Regular cardiac myocyte (primary cell): ENCODE measurements around the gene NIPAL1. TPM values are rescaled to one million over a fixed set of nuclear protein-coding genes. Genes with fewer than 3 reads are reported as not detected.

Experiments
- total RNA-seq: library from RNA; depleted of rRNA; stranded (reverse); fragments of >200 nt; gene quantifications from 2 replicates; pipeline ENCODE4 v1.2.3, GENCODE V29; 2014

NIPAL1 gene
- total RNA-seq: 1.4 and 2.9 TPM in 2 replicates

GRCh38 chr4:48016141-48017107 is at the start of gene NIPAL1, which contains the start of gene CNGA1:
Gene NIPAL1, plus strand, starts transcription at chr4:48016772. Its CDS starts 68 bp downstream, at chr4:48016840.
Gene CNGA1, minus strand, starts transcription at chr4:48016681. Its CDS starts 63,992 bp downstream, at chr4:47952689.

Other genes starting within 250 kb of the NIPAL1 start
- 0.58 and 0.85 TPM in 2 replicates for gene CORIN, start 178.7 kb upstream of the NIPAL1 start, total RNA-seq
- 6.5 and 10.5 TPM in 2 replicates for gene NFXL1, start 102.2 kb upstream of the NIPAL1 start, total RNA-seq
- 0.38 and 0.56 TPM in 2 replicates for gene CNGA1, start 91 bp upstream of the NIPAL1 start, total RNA-seq
- gene TXK, start 117.5 kb downstream of the NIPAL1 start, total RNA-seq: 0.19 TPM in 1 of 2 replicates, not detected in the other